GM03348 (cell line): ENCODE data around the gene AP1M1.

ENCODE experiments used
- DNase-seq: peaks from one replicate; pipeline ENCODE4 v3.0.0; 2012; ENCODE audit warnings: low spot score

Gene AP1M1

DNA sequence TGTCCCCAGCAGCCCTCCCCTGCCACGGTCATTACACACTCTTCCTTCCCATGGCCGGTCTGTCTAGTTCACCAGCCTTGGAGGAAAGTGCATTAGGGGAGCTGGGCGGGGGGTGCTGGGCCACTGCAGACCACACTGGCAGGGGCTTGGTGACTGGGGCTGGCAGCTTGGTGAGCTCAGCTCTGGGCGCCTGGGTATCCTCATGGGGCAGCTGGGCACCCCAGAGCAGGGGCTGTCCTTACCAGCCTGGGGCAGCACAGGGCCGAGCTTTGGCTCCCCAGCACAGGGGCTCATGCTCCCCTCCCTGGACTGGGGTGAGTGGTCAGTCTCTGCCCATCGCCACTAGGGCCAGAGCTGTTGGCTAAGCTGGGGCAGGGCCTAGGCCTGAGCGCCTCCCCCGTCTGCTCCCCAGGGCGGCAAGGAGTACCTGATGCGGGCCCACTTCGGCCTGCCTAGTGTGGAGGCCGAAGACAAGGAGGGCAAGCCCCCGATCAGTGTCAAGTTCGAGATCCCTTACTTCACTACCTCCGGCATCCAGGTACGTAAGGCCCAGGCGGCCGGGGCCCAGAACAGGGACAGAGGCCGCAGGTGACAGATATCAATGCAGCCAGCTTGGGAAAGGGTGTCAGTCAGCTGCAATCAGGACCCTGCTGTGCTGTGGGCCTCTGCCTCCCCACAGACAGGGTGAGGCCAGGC is 35.5 kb downstream of the AP1M1 start:
- no peak for DNase-seq

GRCh38 chr19:16233836-16234551 is 36.3 kb downstream of the AP1M1 start:
- no peak for DNase-seq

- DNase-seq = no peak
Measured at GRCh38 chr19:16234552-16235445, 37.1 kb downstream of the AP1M1 start.

GRCh38 chr19:16235811-16236652 is 38.3 kb downstream of the AP1M1 start:
- DNase-seq = no peak

DNA sequence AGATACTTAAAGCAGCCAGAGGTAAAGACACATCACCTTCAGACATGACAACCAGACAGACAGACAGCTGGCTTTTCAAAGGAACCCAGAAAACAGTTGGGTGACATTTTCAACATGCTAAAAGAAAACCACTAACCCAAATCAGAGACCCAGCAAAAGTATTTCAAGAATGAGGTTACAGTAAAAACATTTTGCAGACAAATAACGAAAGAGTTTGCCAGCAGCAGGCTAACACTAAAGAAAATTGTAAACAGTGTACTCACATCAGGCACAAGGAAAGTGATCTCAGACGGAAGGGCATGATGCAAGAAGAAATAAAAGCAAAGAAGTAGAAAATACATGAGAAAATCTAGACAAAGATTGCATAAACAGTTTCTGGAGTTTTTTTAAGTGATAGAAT is 46.4 kb downstream of the AP1M1 start:
- DNase-seq = peak; percentile 57

DNA sequence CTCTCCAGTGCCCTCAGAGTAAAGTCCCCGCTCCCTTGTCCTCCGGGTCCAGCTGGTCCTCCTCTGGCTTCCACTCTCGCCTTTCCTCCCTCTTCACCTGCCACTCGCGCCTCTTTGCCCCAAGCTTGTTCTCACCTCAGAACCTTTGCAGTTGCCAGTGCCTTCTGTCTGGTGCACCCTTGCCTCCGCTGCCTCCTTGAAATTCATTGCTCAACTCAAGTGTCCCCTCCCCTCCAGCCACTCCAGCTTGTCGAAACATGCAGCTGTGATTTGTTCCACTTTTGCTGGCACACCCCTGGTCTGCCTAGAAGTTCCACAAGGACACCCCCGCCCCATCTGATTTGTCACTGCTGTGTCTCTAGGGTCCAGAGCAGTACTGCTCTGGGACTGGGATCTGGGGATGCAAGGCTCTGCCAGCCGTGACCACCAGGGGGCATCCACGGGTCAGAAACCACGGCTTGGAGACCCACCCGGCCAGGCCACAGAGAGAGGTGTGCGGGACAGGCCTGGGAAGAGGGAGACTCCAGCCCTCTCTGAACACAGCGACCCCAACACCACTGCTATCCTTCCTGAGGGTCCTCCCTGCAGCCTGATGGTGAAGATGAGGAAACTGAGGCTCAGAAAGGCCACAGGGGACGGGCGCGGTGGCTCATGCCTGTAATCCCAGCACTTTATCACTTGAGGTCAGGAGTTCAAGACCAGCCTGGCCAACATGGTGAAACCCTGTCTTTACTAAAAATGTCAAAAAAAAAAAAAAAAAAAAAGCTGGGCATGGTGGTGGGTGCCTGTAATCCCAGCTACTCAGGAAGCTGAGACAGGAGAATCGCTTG is 49.9 kb downstream of the AP1M1 start:
- peak; percentile 95 for DNase-seq

- no peak for DNase-seq
Measured at GRCh38 chr19:16248380-16249023, 50.8 kb downstream of the AP1M1 start.

GRCh38 chr19:16249826-16250404 is 52.2 kb downstream of the AP1M1 start:
- DNase-seq = peak; percentile 36

DNA sequence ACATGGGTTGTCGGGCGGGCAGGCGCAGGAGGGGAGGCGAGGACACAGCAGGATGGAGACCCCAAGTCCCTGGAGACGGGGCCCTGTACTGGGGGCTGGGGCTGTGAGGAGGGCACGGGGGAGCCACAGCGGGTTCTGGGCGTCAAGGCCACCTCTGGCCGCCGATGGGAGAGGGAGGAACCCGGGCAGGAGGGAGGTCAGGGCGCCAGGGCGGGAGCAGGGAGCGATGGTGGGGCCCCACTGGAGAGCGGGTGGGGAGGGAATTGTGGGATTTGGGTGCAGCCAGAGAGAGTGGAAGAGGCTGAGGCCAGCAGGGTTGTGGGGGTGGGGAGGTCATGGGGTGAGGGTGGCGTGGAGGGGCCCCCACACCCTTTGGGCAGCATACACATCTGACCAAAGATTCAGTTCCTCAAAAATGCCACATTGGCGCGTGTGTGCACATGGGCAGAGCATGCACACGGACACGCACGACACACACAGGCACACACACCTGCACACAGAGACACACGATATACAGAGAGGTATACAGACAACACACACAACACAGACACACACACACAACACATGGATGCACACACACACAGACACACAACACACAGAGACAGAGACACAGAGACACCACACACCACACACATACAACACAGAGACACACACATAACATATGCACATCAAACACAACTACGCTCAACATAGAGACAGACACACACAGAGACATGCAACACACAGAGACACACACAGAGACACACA is 54.9 kb downstream of the AP1M1 start:
- no peak for DNase-seq

GRCh38 chr19:16254851-16255408 is 57.2 kb downstream of the AP1M1 start:
- DNase-seq = no peak

DNA sequence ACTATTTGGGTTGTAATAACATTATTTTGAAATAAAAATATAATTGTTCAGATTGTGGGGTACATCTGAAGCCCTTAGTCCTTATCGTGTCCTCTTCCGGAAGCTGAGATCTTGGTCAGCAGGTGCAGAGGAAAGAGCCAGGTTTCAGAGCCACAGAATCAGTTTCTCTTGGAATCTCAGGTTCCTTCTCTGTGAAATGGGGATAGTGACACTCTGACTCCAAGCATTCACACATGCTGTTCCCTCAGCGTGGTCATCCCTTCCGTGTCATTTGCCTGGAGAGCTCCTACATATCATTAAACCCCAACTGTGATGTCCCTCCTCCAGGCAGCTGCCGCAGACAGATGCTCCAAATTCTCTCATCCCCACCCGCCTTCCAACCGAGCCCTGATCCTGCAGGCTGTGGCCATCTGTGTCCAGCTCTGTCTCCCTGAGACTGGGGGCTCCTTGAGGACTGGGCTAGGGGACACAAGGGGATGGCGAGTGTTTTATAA is 59.8 kb downstream of the AP1M1 start:
- DNase-seq = no peak

GRCh38 chr19:16258440-16258903 is 60.8 kb downstream of the AP1M1 start:
- no peak for DNase-seq

DNA sequence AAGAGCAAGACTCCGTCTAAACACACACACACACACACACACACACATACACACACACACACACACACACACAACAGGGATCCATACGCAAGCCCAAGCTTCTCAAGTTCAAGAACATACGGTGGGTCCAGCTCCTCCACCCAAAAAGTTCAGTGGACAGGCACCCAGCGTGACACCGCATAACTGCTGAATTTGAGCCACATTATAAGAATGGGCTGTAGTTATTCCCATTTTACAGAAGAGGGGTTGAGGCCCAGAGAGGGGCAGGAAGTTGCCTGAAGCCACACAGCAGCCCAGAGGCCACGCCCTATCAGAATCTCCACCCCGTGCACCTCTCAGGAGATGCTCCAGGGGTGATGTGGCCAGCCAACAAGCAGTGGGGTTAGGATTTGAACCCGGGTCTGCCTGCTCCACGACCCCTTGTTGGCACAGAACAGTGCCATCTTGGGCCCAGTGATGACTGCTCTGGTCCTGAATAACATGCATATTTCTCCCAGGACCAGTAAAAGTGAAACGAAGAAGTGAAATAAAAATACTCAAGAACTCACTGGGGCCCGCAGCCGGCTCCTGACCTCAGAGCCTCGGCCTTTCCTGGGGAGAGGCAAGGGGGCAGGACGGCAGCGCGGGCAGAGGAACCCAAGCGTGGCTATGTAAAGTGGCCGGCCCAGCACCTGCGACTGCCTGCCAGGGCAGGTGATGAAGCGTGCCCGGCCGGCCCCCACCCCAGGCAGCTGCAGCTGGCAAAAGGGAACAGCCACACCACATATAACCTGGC is 61.9 kb downstream of the AP1M1 start:
- no peak for DNase-seq

DNA sequence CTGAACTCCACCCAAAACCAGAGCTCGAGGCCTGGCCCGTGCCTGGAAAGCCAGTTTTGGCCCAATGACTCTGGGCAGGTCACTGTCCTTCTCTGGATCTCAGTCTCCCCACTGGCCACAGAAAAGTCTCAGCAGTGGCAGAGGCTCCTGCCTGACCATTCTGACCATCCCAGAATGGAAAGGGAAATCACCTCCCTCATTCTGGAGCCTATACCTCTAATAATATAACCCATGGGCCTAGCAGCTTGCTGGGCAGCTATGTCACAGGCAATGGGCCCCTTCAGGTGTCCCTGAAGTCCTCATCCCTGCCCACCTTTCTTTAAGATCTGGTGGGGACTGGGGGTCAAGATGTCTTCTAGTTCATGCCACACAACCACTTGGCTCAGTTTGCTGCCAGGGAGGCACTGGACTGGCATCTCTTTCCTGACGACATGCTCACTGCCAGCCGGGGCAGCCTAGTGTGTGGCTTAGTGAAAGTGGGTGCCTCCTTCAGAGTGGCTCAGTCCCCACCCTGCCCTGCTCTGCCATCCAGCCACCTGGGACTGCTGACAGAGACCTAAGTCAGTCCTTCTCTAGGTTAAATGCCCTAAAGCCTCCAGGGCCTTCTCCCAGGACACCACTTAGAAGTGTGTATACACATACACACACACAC is 62.6 kb downstream of the AP1M1 start:
- DNase-seq = no peak

DNA sequence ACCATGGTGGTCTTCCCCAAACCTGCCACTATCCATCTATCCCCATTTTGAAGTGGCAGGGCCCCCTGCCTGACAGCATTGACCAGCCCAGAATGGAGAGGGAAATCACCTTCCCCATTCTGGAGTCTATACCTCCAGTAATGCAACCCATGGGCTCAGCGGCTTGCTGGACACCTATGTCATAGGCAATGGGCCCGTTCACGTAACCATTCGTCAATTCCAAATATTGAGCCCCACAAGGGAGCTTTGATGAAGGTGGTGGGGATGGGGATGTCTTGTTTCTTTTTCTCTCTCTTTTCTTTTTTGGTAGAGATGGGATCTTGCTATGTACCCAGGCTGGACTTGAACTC is 63.1 kb downstream of the AP1M1 start:
- no peak for DNase-seq

DNA sequence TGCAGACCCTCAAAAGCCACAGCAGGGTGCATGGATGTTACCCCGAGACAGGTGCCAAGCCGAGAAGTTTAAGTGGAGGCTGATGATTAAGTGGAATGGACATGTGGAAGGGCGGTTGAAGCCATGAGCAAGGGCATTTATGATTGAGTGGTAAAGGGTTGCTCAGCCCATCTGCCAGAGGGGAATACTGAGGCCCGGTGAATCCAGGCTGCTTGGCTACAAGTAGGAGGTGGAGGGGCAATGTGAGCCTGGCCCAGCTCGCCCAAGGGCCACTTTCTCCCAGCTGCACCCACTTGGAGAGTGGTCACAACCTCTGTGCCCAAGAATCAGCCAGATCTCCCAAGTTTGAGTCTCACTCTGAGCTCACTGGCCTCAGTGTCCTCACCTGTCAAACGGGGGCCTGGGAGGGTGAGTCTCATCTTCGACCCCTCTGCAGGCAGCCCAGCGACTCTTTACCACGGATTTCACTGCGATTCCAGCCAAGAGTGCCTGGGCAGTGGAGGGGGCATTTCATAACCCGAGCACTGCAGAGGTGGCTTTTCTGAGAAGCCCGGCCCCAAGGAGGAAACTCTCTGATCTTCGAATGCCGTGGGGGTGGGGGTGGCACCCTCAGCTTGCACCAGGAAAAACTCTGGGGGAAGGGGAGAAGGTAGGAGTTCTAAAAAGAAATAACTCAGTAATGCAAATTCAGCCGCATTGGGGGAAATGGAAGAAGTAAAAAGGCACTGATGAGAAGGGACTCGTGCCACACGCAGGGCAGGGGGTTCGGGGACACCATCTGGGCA is 64.1 kb downstream of the AP1M1 start:
- no peak for DNase-seq

GRCh38 chr19:16262618-16263017 is 64.9 kb downstream of the AP1M1 start:
- DNase-seq = no peak
